ENCODE measurements around the gene NOC4L. TPM values are rescaled to one million over a fixed set of nuclear protein-coding genes. Genes with fewer than 3 reads are reported as not detected.

The NOC4L gene
- total RNA-seq, 1 experiment from 2014 or later: 62.5 TPM

DNA sequence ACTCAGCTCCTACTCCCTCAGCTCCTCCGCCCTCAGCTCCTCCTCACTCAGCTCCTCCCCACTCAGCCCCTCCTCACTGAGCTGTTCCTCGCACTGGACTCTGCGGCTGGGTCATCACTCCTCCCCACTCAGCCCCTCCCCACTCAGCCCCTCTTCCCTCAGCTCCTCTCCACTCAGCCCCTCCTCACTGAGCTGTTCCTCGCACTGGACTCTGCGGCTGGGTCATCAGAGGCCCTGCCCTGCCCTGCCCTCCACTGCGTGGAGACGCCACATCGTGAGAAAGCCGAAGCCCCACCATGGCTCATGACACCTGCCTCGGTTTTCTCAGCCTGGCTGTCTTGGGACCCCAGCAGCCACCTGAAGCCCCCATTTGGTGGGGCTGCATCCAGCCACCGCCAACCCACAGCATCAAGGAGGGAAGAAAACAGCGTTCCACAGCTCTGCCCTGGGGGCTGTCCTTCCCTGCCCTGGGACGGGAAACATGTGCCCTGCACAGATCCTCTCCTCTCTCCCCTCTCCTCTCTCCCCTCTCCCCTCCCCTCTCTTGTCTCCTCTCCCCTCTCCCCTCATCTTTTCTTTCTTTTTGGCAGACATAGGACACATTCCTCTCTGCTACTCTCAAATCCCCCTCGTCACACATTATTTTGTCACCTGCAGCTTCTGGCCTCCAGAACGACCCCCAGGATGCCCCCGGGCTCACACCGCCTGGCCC lies 17.7 kb downstream of the NOC4L start:
- H3K4me3 Mint-ChIP-seq (ENCODE audit: low read depth, unreplicated experiment): no peak overlapping the region
- no peak for DNase-seq
- peaks cover 63% of the 10 kb centered on the region for H3K27me3 Mint-ChIP-seq (ENCODE audit: unreplicated experiment)
- peaks cover 8% of the 10 kb centered on the region for H3K36me3 Mint-ChIP-seq (ENCODE audit: insufficient read depth, unreplicated experiment)
- no TSS peak for BruUV-seq (replicated peaks)
- no peak overlapping the region for H3K27ac Mint-ChIP-seq (ENCODE audit: unreplicated experiment)
- CTCF ChIA-PET: interaction anchor here (0.6 to 3.1 kb wide), 9 partner anchors 8 to 414 kb away, joined by 3 to 13 read pairs (median 4); partner anchors contain the start of gene NOC4L
- TF ChIP-seq, protein P1, sequence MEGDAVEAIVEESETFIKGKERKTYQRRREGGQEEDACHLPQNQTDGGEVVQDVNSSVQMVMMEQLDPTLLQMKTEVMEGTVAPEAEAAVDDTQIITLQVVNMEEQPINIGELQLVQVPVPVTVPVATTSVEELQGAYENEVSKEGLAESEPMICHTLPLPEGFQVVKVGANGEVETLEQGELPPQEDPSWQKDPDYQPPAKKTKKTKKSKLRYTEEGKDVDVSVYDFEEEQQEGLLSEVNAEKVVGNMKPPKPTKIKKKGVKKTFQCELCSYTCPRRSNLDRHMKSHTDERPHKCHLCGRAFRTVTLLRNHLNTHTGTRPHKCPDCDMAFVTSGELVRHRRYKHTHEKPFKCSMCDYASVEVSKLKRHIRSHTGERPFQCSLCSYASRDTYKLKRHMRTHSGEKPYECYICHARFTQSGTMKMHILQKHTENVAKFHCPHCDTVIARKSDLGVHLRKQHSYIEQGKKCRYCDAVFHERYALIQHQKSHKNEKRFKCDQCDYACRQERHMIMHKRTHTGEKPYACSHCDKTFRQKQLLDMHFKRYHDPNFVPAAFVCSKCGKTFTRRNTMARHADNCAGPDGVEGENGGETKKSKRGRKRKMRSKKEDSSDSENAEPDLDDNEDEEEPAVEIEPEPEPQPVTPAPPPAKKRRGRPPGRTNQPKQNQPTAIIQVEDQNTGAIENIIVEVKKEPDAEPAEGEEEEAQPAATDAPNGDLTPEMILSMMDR (IDR thresholded peaks at IDR 0.05; ENCODE audit: unreplicated experiment): no peak
- H3K9me3 Mint-ChIP-seq (ENCODE audit: low read depth, unreplicated experiment): peaks cover 4% of the 10 kb centered on the region
- intact Hi-C loops (cut with micrococcal nuclease; ENCODE audit: unreplicated experiment): loop anchor here (2.0 kb wide), 1 partner anchor 57 kb away; no protein-coding TSS in a partner anchor
- peaks cover 16% of the 10 kb centered on the region for H3K4me1 Mint-ChIP-seq (ENCODE audit: low read depth, unreplicated experiment)

DNA sequence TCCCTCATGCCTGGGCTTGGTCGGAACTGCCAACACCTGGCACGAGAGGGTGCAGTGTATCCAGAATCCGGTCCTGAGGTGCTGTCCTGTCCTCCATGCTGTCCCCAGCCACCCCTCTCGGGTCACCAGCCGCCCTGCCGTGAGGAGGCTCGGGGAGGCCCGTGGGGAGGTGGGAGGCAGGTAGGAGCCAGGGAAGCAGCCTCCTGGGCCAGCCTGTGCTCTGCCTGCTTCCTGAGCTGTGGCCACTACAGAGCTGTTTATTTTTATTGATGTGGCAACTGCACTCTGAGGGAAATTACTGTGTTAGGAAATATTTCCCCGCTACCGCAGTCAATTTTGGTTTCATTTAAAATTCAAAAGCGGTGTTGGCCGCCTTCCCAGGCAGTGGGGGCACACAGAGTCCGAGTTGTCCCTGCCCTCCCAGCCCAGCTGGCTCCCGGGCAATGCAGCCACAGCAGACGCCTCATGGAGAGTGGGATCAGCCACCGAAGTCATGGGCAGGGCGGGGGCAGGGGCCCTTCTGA lies 18.3 kb downstream of the NOC4L start:
- peaks cover 69% of the 10 kb centered on the region for H3K27me3 Mint-ChIP-seq (ENCODE audit: unreplicated experiment)
- H3K4me1 Mint-ChIP-seq (ENCODE audit: low read depth, unreplicated experiment): peaks cover 16% of the 10 kb centered on the region
- peaks cover 4% of the 10 kb centered on the region for H3K9me3 Mint-ChIP-seq (ENCODE audit: low read depth, unreplicated experiment)
- CTCF ChIA-PET: interaction anchor here (1.0 to 3.1 kb wide), 7 partner anchors 9 to 252 kb away, joined by 3 to 13 read pairs (median 7); partner anchors contain the start of gene NOC4L
- H3K4me3 Mint-ChIP-seq (ENCODE audit: low read depth, unreplicated experiment): no peak overlapping the region
- intact Hi-C loops (cut with micrococcal nuclease; ENCODE audit: unreplicated experiment): loop anchor here (2.0 kb wide), 1 partner anchor 56 kb away; no protein-coding TSS in a partner anchor
- BruUV-seq (replicated peaks): no TSS peak
- DNase-seq: peak; percentile 50
- no peak overlapping the region for H3K27ac Mint-ChIP-seq (ENCODE audit: unreplicated experiment)
- H3K36me3 Mint-ChIP-seq (ENCODE audit: insufficient read depth, unreplicated experiment): peaks cover 12% of the 10 kb centered on the region
- TF ChIP-seq, protein P1 (IDR thresholded peaks at IDR 0.05; ENCODE audit: unreplicated experiment): no peak

DNA sequence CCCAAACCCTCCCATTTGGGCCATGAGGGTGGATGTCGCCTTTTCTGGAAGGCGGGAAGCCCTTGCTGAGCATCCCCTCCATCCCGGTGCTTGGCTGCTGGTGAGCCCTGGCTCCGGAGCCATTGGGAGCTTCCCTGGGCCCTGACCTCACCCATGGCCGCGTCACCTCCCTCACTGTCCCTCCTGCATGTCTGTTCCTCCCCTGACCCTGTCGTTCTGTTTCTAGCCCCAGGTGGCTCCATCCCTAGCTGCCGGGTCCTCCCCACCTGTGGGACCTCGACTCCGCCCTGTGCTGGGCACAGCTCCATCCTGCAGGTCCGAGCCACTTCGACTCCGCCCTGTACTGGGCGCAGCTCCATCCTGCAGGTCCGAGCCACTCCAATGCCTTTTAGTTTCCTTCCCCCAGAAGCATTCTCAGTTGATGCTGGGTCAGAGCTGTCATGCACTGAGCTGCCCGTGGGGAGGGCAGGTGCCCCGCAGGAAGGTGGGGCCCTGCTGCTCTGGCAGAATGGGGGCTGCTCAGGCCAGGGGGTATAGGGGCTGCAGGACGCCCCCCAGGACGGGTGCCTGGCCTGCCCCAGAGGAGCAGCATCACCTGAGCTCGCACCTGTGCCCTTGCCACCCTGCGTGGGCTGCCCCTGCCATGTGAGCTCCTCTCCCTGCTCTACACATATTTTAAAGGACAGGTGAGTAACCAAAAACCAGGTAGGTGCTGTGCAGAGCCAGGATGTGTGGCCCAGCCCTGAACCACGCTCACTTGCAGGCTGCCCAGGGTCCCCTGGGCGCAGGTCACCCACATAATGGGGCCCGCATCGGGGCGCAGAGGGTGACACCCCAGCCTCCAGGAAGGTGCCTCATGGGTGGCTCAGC lies 19.0 kb downstream of the NOC4L start:
- CTCF ChIA-PET: interaction anchor here (0.6 to 3.1 kb wide), 8 partner anchors 9 to 252 kb away, joined by 3 to 13 read pairs (median 5); partner anchors contain the start of gene NOC4L
- BruUV-seq (replicated peaks): no TSS peak
- TF ChIP-seq, protein P1 (IDR thresholded peaks at IDR 0.05; ENCODE audit: unreplicated experiment): no peak

DNA sequence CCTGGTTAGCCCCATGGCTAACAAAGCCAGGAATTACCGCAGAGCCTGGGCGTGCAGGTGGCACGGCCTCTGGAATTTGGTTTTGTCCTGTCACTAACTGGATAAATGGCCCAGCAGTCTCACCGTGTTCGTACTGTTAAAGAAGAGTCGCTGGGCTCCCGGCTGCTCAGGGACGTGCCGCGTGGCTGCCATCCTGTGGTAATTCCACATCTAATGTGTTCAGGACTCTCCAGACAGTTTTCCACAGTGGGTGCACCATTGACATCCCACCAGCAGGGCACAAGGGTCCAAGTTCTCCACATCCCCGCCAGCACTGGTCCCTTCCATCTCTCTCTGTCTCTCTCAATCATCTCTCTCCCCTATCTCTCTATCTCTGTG lies 19.6 kb downstream of the NOC4L start:
- DNase-seq: no peak
- CTCF ChIA-PET: interaction anchor here (2.5 to 3.1 kb wide), 2 partner anchors 10 to 250 kb away, joined by 9 to 13 read pairs; no protein-coding TSS in a partner anchor
- no TSS peak for BruUV-seq (replicated peaks)
- H3K27ac Mint-ChIP-seq (ENCODE audit: unreplicated experiment): no peak overlapping the region
- peaks cover 12% of the 10 kb centered on the region for H3K36me3 Mint-ChIP-seq (ENCODE audit: insufficient read depth, unreplicated experiment)
- H3K9me3 Mint-ChIP-seq (ENCODE audit: low read depth, unreplicated experiment): peaks cover 4% of the 10 kb centered on the region
- no peak overlapping the region for H3K4me3 Mint-ChIP-seq (ENCODE audit: low read depth, unreplicated experiment)
- peaks cover 16% of the 10 kb centered on the region for H3K4me1 Mint-ChIP-seq (ENCODE audit: low read depth, unreplicated experiment)
- peaks cover 76% of the 10 kb centered on the region for H3K27me3 Mint-ChIP-seq (ENCODE audit: unreplicated experiment)
- intact Hi-C loops (cut with micrococcal nuclease; ENCODE audit: unreplicated experiment): loop anchor here (2.0 kb wide), 1 partner anchor 55 kb away; no protein-coding TSS in a partner anchor
- TF ChIP-seq, protein P1 (IDR thresholded peaks at IDR 0.05; ENCODE audit: unreplicated experiment): peak; percentile 20

More for the DNA sequence above, 19.0 kb downstream of the NOC4L start:
- H3K9me3 Mint-ChIP-seq (ENCODE audit: low read depth, unreplicated experiment): peaks cover 4% of the 10 kb centered on the region
- no peak overlapping the region for H3K27ac Mint-ChIP-seq (ENCODE audit: unreplicated experiment)
- peaks cover 12% of the 10 kb centered on the region for H3K36me3 Mint-ChIP-seq (ENCODE audit: insufficient read depth, unreplicated experiment)
- DNase-seq: no peak
- peak overlapping the region; percentile 20 for H3K4me3 Mint-ChIP-seq (ENCODE audit: low read depth, unreplicated experiment)
- peaks cover 16% of the 10 kb centered on the region for H3K4me1 Mint-ChIP-seq (ENCODE audit: low read depth, unreplicated experiment)
- intact Hi-C loops (cut with micrococcal nuclease; ENCODE audit: unreplicated experiment): loop anchor here (2.0 kb wide), 1 partner anchor 56 kb away; no protein-coding TSS in a partner anchor
- H3K27me3 Mint-ChIP-seq (ENCODE audit: unreplicated experiment): peaks cover 76% of the 10 kb centered on the region
